HCEC 1CT (cell line): ENCODE measurements around the gene FOS.
"Not testable (repeated sequence)": the region's sequence is repeated elsewhere in the genome, so short reads cannot be mapped to it uniquely, and the experiment has no call there.

ENCODE experiments used
- DNase-seq: peaks from one replicate; pipeline ENCODE4 v3.0.0-alpha.2; 2017

FOS gene

DNA sequence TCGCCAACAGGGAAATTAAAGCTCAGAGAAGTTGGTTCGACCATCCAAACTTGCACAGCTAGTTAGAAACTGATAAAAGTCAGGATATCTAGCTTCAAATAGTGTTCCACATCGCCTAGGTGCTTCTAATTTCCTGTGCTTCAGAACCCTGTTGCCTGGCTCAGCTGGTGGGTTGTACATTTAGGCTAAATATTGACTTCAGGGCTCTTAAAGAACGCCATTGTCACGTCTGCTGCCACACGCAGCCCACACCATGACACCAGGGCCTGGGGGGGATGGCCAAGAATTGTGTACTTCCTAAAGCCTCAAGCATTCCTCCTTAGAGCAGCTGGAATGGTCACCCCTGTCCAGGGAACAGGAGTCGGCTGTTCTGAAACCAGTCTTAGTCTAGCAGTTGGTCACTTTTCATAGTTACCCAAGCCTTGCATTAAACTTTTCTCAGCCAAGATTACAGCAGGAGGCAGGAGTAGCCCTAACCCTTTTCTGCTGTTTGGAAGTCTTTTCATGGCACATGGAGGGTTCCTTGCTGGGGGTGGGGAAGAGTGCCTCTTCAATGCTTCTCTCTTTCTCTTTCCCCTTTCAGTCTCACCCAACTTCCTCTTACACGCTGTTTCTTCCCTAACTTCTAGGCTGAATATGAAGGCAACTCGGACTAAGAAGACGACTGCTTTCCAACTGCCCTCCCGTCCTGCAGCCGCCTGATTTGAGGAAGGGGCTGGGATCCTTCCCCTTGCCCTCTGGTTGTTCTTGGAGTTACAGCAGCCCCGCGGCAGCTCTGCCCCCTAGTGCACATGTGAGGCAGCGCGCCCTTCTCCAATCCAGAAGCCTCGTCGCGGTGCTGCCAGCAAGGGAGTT lies 17.1 kb downstream of the FOS start:
- peak; percentile 57 for DNase-seq

DNA sequence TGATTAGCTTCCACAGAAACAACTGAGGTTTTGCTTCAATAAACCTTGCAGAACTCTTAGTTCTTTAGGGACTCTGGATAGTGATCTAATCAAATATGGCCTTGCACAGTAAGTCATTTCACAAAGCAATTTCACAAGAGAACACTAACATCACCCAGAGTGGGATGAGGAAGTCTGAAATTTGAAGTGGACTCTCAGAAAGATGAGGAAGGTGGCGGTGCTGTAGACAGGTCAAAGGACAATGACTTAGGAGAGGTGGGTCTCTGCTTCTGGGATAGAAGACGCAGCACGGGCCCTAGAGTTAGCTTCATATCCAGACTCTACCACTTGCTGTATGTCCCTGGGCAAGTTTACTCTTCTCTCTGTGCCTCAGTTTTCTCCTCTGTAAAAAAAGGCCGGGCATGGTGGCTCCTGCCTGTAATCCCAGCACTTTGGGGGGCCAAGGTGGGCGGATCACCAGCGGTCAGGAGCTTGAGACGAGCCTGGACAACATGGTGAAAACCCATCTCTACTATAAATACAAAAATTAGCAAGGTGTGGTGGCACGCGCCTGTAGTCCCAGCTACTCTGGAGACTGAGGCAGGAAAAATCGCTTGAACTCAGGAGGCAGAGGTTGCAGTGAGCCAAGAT lies 18.9 kb downstream of the FOS start:
- DNase-seq: no peak

DNA sequence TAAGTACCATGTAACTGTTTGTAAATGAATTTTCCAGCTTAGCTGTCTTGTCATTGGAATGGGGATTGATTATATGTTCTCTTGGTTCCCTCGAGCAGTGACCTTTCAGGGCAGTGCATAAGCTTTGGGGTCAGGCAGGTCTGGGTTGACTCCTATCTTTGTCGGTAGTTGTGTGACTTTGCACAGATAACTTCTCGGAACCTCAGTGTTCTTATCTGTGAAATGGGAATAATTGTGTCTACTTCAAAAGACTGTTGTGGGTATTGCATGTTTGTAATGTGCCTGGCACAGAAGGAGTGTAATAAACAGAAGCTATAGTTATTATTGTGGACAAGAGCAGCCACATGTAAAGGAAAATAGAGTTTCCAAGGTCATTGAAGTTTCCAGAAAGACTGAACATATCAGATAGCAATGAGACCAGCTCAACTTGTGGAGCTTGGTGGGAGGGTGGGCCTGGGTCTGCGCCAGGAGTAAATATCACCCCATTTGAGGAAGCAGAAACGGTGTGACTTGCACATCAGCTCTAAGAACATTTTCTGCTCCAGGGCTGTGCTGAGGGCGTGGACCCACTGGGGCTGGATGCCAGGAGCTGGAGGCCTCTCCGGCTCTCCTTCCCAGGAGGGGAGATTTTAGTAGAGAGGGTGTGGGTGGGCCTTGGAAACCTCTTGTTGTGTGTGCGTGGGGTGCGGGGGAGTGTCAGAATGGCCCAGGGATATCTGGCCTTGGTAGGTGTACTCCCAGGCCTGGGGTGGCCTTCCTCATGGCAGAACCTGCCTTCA lies 19.7 kb downstream of the FOS start:
- DNase-seq: no peak

DNA sequence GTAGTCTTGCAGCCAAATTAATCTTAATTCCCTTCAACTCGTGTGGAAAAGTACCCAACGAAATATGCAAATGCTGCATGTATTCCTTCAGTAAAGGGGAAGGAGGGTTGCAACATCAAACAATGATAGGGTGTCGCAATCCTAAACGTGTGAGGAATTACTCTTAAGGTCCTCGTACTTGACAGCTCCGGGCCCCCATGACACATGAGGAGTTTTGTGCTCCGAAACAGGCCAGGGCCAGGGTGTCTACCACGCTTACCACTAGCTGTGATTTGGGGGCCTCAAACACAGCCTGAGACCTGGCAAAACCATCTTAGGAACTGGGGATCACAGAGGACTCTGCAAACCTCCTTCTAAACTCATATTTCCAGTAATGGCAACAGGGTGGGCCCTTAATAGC lies 20.4 kb downstream of the FOS start:
- DNase-seq: peak; percentile 51

- no peak for DNase-seq
Observed at GRCh38 chr14:75299576-75299975, 20.9 kb downstream of the FOS start.

DNA sequence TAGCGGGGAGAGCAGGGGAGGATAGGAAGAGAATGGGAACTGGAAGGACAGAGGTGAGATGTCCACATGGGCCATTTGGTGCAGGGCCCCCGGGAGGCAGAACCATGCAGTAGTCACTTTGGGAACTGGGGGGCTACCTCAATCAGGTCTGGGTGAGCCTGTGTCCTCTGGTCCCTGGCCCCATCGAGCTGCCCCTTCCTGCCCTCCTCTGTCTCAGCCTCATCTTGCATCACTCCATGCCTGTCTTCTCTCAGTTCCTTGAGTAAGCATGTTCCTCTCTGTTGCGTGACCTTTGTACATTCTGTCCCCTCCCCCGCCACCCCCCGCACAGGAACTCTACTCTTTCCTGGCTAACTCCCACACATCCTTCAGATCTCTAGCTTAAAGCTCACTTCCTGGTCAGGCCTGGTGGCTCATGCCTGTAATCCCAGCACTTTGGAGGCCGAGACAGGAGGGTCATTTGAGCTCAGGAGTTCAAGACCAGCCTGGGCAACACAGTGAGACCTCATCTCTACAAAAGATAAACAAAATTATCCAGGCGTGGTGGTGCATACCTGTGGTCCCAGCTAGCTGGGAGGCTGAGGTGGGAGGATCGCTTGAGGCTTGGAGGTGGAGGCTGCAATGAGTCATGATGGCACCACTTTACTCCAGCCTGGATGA lies 23.2 kb downstream of the FOS start:
- DNase-seq: no peak

DNA sequence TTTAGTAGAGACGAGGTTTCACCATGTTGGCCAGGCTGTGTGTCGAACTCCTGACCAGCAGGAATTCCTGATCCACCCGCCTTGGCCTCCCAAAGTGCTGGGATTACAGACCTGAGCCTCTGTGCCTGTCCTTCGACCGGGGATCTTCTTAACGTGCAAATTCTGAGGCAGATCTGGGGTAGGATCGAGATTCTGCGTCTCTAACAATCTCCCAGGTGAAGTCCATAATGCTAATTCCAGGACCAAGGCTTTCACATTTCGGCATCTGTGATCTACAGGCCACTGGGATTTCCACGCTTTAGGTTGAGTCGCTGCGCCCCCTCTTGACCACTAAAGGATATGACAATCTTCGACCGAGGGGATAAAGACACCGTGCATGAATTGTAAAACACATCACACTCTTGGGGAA lies 24.8 kb downstream of the FOS start:
- DNase-seq: peak; percentile 74

DNA sequence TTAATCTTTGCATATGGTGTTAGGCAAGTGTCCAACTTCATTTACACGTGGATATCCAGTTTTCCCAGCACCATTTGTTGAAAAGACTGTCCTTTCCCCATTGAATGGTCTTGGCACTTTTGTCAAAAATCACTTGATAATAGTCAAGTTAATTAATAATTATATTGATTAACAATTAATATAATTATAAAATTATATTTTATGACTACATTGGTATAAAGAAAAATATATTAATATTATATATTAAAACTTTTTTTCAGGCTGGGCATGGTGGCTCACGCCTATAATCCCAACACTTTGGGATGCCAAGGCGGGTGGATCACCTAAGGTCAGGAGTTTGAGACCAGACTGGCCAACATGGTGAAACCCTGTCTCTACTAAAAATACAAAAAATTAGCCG lies 27.8 kb downstream of the FOS start:
- DNase-seq: not testable (repeated sequence)

- peak; percentile 17 for DNase-seq
Observed at GRCh38 chr14:75306927-75307699, 28.5 kb downstream of the FOS start.

DNA sequence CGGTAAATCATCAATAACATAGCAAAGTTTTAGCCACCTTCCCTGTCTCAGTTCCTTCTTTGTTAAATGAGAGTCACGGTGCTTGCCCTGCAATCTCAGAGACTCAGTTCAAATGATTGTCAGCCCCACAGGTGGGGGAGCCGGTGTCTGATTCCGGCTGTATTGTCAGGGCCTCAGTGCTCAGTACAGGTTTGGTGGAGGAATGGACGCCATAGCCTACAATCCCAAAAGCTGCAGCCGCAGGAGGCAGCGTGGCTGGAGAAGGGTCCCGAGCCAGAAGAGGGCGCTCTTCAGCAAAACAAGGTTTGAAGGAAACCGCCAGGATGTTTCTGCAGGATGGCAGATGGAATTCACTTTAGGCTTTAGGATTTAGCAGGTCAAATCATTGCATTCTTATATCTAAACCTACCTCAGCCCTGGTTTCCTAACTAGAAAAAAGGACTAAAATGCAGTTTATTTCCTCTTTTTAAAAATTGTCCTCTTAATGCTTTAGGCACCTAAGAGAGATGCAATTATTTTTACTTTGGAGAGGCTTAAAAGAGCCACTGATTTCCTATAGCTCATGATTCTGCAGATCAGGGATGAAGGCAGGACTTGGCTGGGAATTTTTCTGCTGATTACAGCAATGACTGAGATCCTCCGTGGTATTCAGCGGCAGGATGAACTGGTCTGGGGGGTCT lies 29.2 kb downstream of the FOS start:
- peak; percentile 64 for DNase-seq

GRCh38 chr14:75308991-75309390 lies 30.4 kb downstream of the FOS start:
- not testable (repeated sequence) for DNase-seq

DNA sequence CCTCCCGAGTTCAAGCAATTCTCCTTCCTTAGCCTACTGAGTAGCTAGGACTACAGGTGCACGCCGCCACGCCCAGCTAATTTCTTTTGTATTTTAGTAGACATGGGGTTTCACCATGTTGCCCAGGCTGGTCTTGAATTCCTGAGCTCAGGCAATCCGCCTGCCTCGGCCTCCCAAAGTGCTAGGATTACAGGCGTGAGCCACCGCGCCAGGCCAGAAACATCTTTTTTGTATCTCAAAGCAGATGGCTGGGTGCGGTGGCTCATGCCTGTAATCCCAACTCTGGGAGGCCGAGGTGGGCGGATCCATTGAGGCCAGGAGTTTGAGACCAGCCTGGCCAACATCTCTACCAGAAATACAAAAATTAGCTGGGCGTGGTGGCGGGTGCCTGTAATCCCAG lies 30.9 kb downstream of the FOS start:
- not testable (repeated sequence) for DNase-seq

DNA sequence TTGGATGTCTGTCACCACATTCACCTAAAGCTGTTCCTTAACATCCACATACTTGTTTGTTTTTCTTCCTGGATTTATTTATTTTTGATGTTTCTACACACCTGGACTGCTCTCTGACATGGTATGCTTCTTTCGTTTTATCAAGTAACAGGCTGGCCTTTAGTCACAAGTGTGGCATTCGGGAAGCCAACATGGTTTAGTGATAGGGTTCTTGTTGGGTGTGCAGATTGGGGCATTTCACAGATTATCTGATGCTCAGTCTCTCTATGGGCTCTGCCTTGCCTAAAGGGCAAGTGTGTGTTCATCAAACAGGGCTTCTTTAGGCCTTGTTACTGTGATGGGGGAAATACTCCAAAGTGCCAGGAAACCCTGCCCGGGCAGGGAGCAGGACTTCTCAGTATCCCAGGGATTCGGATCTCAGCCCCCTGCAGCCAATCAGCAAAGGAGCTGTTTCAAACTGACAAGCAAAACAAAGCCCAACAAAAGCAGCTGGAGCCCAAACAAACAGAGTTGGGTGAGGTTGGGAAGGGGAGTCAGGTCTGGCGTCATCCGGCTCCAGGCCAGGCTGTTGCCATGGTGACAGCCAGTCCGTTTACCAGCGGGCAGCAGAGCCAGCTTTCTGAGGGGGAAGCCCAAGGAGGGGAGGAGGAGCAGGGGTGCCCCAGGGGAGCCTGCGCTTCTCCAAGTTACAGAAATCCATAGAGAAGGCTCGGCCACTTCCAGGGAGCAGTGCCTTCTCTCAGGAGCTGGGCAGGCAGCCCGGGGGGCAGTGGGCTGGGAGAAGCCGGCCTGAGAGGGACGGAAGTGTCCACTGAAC lies 31.9 kb downstream of the FOS start:
- DNase-seq: peak; percentile 33

GRCh38 chr14:75311356-75311755 lies 32.7 kb downstream of the FOS start:
- DNase-seq: no peak

DNA sequence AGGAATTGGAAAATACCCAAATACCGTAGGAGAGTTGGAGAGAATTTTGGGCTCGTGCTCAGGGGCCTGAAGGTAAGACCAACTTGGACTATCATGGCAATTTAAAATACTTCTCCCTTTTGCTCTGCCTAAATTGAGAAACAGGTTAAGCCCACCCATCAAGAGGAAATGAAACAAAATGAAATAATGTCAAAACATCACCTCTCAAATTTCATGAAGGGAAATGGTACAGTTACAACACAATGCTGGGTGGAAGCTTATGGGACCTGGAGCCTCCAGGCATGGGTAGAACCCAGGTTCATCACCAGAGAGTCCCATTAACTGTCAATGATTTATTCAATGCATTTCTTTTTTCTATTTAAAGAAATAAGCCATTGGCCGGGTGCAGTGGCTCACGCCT lies 33.7 kb downstream of the FOS start:
- DNase-seq: no peak

DNA sequence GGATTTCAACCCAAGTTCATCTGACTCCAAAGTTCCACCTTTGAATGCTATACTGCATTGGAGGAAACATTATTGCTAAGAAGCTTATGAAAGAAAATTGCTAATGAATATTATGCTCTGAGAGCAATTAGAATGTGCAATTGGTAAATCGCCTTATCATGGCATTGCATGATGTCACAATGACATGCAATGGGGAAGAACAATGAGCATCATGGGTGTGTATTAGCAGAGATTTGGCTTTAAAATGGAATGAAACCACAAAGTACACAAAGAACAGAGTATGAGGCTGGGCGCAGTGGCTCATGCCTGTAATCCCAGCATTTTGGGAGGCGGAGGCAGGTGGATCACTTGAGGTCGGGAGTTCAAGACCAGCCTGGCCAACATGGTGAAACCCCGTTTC lies 34.7 kb downstream of the FOS start:
- DNase-seq: no peak

- DNase-seq: peak; percentile 16
Observed at GRCh38 chr14:75315144-75315543, 36.5 kb downstream of the FOS start.

GRCh38 chr14:75317148-75317547 lies 38.5 kb downstream of the FOS start:
- DNase-seq: no peak

DNA sequence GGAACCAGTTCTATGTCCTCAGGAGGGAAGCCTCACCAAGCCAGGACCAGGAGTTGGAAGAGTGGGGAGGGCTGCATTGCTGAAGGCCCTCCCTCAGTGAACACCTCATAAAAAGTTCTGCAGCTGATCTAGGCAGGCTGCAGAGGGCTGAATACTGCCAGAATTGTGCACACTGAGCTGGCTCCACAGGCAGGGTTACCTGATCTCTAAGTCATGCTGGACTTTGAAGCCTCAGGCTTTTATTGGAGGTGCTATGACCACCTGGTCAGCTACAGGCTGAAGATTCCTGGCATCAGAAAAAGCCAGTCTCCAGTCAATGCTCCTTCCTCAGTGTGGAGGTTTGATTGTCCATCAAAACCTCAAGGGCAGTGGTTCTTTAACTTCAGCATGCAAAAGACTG lies 39.7 kb downstream of the FOS start:
- DNase-seq: no peak

- DNase-seq: no peak
Observed at GRCh38 chr14:75319021-75319420, 40.4 kb downstream of the FOS start.

- no peak for DNase-seq
Observed at GRCh38 chr14:75320196-75320595, 41.6 kb downstream of the FOS start.
